GM19239 (cell line): ENCODE data around the gene SPON1.
"Not testable (repeated sequence)": the region's sequence is repeated elsewhere in the genome, so short reads cannot be mapped to it uniquely, and the experiment has no call there.

Experiments used
- DNase-seq: peaks from one replicate; pipeline ENCODE4 v3.0.0; 2011; ENCODE audit warnings: low spot score; ENCODE audit not compliant: insufficient read length
- FAIRE-seq: peaks from 2 replicates; lab custom pipeline; 2011; peaks lifted over from hg19 to GRCh38; lab: Jason Lieb, UNC

Gene SPON1

DNA sequence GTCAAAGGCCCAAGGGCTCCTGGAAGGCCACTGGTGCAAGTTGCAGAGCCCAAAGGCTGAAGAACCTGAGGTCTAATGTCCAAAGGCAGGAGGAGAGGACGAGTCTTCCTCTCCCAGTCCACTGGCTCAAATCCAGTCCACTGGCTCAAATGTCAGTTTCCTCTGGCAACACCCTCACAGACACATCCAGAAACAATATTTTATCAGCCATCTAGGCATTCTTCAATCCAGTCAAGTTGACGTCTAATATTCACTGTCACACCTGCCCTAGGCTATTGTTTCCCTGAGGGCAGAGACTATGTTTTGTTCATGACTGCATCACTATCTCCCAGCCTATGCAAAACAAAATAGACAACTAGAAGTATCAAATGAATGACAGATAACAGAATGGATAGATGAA, 148.1 kb downstream of the SPON1 start:
- no peak for DNase-seq
- FAIRE-seq = no peak

GRCh38 chr11:14111496-14111895, 149.0 kb downstream of the SPON1 start:
- FAIRE-seq (no peak), DNase-seq (no peak)

DNA sequence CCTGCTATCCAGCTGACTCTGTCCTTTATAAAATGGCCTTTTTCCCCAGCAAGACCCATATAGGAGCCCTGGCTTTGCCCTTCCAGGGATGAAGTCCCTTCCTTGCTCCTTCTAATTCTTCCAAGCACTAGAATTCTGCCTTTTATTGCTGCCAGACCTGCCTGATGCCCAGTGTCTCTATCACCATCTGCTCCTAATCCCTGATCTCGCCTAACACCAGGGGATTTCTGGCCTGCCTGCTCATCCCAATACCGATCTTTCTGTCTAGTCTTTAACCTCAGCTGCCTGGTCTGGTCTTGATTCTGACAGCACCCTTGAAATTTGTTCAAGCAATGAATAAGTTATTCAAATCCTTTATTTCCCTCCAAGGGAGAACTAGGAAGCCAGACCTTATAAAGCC, 150.2 kb downstream of the SPON1 start:
- FAIRE-seq (no peak), DNase-seq (no peak)

DNA sequence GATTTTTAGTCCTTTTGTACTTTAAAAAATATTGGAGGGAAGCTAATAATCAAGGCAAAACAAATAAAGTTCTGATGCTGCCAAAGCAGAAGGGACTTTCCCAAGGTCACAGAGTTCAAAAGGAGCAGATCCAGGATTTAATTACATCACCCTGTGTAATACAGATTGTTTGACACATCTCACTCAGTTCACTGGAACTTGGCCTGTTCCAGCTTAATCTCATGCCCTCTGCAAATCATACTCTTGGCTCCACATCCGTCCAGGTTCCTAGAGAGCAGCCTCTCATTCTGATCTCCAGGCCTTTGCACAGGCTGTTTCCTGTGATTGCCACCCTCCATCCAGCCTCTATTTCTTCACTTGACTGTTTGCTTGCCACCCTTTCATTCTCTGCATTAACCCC, 151.7 kb downstream of the SPON1 start:
- DNase-seq (no peak), FAIRE-seq (no peak)

- DNase-seq = no peak
- no peak for FAIRE-seq
Observed at GRCh38 chr11:14114786-14115185, 152.3 kb downstream of the SPON1 start.

DNA sequence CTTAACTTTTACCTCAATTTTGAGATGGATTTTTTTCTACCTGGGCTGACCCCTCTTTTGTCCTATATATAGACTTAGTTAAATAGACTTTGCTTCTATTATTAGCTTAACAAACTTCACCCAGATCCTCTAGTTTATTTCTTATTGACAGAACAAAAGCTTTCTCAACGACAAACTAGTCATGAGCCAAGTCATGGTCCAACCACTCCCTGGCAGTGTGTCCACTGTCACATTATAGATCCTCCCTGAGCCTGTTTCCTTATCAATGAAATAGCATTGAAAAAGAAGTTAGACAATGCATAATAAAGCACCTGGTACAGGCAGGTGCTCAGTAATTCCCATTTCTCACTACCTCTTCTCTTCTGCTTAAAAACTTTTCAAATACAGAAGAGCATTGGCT, 155.1 kb downstream of the SPON1 start:
- DNase-seq (no peak), FAIRE-seq (no peak)

GRCh38 chr11:14118072-14118471, 155.5 kb downstream of the SPON1 start:
- no peak for FAIRE-seq
- no peak for DNase-seq

DNA sequence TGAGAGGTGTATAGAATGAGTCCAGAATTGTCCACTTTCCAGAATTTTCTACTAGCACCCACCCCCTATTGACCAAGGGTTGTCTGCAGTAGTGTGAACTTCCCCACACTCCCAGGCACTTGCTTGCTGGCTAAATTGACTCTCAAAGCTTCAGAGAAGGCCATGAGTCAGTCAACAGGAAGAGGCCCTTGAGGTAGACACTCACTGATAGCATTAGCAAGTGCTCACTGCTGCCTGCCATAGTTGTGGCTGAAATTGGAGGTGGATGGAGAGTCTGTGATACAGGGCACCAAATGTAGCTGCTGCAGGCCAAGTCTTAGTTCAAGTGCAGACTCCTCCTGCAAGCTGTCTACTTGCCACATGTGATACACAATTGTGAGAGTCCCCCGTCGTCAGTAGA, 156.8 kb downstream of the SPON1 start:
- DNase-seq = no peak
- FAIRE-seq = no peak

GRCh38 chr11:14124350-14124749, 161.8 kb downstream of the SPON1 start:
- no peak for FAIRE-seq
- DNase-seq = no peak

GRCh38 chr11:14124886-14125285, 162.4 kb downstream of the SPON1 start:
- DNase-seq = no peak
- FAIRE-seq = no peak

DNA sequence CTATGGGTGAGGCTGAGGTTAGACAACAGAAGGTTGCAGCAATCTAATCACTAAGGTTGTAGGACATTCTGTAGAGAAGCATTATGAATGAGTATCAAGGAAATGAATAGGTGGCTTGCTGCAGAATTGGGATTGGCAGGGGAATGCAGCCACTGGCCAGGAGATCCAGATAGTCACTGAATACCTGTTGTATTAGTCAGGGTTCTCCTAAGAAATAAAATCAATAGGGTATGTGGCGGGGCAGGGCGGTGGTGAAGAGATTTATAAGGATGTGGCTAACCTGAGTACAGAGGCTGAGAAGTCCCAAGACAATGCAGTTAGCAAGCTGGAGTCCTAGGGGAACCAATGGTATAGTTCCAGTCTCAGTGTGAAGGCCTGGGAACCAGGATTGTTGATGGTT, 163.0 kb downstream of the SPON1 start:
- FAIRE-seq = no peak
- DNase-seq = no peak

- no peak for FAIRE-seq
- DNase-seq = no peak
Observed at GRCh38 chr11:14127679-14128078, 165.2 kb downstream of the SPON1 start.

- DNase-seq (no peak), FAIRE-seq (no peak)
Observed at GRCh38 chr11:14132312-14132711, 169.8 kb downstream of the SPON1 start.

DNA sequence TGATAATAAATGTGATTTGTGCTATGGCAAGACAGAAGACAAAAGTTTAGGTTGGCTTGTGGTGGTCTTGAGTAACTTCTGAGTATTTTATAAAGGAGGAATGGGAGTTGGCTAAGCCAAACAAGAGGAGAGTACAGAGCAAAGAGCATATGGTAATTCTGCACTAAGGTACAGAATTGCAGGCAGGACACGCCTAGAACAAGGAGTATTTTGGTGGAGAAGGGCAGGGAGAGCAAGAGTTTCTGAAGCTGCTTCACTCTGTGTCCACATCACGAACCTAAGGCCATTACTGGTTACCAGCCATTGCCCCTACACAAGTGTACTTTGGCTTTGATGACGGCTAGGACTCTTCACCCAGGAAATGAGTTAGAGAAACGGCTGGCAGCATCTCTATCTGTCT, 170.9 kb downstream of the SPON1 start:
- no peak for FAIRE-seq
- no peak for DNase-seq

DNA sequence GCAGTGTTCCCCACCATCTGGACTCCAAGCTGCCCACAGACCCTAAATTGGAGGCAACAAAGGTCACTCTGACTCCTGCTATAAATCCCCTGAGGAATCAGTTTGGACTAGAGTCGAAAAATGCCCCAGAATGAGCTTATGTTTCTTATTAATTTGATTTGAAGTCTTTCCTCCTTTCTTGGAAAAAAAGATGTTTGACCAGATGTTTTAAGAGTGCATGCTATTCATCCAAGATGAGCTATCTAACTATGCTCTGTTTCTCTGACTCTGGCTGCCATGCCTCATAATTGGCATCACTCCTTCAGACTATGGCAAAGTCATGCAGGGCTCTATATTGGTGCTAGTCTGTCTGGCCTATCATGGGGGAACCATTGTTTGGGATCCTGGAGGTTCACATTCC, 174.0 kb downstream of the SPON1 start:
- FAIRE-seq = no peak
- no peak for DNase-seq

DNA sequence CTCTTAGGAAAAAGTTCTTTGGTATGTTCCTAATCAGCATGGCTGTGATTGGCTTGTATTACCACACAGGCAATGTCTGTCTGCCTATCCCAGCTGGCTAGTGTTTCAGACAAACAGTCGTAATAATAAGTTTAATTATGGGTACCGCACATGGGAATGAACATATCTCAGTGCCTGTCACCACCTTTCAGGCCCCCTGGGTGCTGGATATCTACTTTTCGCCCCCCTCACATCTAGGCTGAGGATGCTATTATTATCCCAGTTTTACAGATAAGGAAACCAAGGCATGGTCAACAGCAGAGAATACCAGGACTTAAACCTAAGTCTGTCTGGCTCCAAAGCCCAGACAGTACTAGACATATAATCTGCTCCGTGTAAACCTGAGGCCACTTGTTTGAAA, 174.8 kb downstream of the SPON1 start:
- FAIRE-seq = no peak

GRCh38 chr11:14140991-14141390, 178.5 kb downstream of the SPON1 start:
- FAIRE-seq (no peak), DNase-seq (no peak)

More for the DNA sequence above, 174.8 kb downstream of the SPON1 start:
- DNase-seq = no peak

DNA sequence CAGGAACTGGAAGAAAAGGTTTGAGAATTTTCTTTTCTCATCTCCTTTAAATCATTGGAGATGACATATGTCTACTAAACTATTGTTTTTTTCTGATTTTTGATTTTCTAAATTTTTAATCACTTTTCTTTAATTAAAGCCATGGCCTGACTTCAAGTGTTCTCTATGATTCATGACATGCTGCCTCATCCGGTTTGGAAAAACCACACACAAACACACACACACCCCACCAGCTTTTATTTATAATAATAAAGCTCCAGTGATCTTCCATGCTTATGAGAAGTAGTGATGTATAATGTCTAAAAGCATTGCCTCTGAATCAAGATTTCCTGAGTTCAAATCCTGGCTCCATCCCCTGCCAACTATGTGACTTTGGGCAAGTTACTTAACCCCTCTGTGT, 179.2 kb downstream of the SPON1 start:
- FAIRE-seq (no peak), DNase-seq (no peak)

- DNase-seq = no peak
- FAIRE-seq = peak; percentile 4
Observed at GRCh38 chr11:14144934-14145333, 182.4 kb downstream of the SPON1 start.

- FAIRE-seq (no peak), DNase-seq (no peak)
Observed at GRCh38 chr11:14148653-14149273, 186.2 kb downstream of the SPON1 start.

DNA sequence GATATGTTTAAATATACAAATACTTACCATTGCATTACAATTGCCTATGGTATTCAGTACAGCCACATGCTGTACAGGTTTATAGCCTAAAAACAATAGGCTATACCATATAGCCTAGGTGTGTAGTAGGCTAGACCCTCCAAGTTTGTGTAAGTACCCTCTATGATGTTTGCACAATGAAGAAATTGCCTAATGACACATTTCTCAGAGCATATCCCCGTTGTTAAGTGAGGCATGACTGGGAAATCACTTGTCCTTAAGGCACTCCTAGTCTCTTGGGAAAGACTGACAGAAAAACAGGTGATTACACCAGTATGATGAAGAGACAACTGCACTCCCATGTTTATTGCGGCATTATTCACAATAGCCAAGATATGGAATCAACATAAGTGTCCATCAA, 187.2 kb downstream of the SPON1 start:
- FAIRE-seq (no peak), DNase-seq (no peak)

DNA sequence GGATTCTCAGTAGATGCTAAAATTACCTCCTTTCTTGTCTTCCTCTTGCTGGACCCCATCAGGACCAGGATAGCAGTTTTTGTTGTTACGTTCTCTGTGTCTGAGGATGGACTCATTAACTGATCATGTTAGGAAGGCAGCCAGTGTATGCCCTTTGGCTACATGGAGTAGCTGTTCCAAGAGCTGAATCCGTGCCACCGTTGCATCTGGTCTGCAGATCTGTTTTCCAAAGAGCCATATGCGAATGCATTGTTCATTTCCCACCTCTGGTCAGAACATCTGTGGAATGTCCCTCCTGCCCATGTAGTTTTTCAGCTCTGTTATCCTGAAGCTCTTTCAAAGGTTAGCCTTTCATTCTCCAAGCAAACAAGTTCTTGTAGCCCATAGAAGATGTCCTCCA, 188.4 kb downstream of the SPON1 start:
- FAIRE-seq = no peak
- no peak for DNase-seq

- FAIRE-seq = not testable (repeated sequence)
Observed at GRCh38 chr11:14154103-14154502, 191.6 kb downstream of the SPON1 start.

More at GRCh38 chr11:14154103-14154502, 191.6 kb downstream of the SPON1 start:
- not testable (repeated sequence) for DNase-seq
